HG03565 (cell line): ENCODE results near the gene GSG1L.

ENCODE experiments used
- ATAC-seq: cut with Tn5 transposase; IDR thresholded peaks from one replicate; pipeline ENCODE4 v1.9.1; 2021; ENCODE audit warnings: mild to moderate bottlenecking, moderate library complexity; ENCODE audit not compliant: unreplicated experiment

Gene GSG1L

GRCh38 chr16:27801289-27801945, 262.1 kb downstream of the GSG1L start:
- no peak for ATAC-seq

DNA sequence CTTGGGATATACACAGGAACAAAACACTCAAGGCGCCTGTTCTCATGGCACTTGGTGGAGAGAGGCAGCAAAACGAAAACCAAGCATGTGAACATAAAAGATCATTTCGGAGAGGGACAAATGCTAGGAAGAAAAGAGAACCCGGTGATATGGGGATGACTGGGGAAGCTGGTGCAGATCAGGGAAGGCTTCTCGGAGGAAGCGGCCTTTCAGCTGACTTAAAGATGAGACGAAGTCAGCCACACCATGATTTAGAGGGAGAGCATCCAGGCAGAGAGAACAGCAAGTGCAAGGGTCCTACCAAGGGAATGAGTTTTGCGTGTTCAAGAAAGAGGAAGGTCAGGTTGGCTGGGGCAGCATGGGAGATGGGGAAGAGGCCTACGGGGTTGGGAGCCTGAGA, 262.7 kb downstream of the GSG1L start:
- ATAC-seq, result no peak

DNA sequence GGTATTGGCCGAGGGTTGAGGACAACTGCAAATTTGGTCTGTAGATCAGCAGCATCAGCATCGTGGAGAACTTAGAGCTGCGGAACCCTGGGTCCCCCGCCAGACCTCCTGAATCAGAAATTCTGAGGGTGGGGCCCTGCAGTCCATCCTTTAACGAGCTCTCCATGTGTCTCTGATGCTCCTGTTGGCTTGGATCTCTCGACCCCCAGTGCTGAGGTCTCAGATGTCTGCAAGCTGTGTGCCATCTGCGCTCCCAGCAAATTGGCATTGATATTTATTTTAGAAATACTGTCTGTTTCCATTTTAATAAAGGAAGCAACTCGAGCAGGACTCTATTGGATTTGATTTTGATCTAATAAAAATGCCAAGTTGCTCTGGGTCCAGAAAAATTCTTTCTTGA, 263.6 kb downstream of the GSG1L start:
- ATAC-seq, result no peak

- ATAC-seq, result no peak
Measured at GRCh38 chr16:27798241-27798640, 265.3 kb downstream of the GSG1L start.

DNA sequence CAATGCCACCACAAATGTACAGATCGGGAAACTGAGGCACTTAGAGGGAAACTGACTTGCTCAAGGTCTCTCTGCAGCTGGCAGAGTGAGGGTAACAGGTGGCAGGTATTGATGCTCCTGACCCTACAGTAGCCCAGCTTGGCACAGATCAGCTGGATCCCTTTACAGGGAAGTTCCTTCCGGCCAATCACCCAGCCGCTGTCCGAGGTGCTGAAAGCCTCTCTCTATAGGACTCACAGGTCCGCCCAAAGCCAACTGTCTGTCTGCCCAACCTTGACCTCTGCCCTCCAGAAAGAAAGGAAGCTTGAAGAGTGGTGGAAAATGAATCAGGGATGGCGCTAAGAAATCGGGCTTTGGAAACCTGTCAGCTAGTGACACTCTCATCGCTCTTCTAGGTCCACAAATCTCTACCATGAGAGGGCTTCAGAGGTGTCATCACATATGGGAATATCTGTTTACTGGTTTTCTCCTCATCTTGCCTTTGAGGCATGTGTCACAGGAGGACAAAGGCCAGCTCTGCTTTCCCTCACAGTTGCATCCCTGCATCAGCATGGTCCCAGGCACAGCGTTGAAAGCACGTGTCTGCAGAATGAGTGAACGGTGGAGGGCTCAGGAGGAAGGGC, 267.4 kb downstream of the GSG1L start:
- no peak for ATAC-seq

GRCh38 chr16:27793249-27793622, 270.3 kb downstream of the GSG1L start:
- ATAC-seq, result no peak

GRCh38 chr16:27792486-27793248, 270.8 kb downstream of the GSG1L start:
- ATAC-seq, result no peak

DNA sequence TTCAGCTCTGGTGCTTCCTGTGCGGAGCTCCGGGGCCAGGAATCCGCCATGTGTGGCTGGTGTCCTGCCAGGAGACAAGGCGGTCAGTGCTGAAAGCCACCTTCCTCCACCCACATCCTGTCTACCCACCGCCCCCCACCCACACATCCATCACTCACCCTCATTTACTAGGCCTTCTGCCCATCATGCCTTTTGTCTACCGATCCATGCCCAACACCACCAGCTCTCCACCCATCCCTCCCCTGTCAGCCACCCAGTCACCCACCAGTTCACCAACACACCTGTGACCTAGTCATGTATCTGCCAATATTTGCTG, 272.2 kb downstream of the GSG1L start:
- no peak for ATAC-seq

DNA sequence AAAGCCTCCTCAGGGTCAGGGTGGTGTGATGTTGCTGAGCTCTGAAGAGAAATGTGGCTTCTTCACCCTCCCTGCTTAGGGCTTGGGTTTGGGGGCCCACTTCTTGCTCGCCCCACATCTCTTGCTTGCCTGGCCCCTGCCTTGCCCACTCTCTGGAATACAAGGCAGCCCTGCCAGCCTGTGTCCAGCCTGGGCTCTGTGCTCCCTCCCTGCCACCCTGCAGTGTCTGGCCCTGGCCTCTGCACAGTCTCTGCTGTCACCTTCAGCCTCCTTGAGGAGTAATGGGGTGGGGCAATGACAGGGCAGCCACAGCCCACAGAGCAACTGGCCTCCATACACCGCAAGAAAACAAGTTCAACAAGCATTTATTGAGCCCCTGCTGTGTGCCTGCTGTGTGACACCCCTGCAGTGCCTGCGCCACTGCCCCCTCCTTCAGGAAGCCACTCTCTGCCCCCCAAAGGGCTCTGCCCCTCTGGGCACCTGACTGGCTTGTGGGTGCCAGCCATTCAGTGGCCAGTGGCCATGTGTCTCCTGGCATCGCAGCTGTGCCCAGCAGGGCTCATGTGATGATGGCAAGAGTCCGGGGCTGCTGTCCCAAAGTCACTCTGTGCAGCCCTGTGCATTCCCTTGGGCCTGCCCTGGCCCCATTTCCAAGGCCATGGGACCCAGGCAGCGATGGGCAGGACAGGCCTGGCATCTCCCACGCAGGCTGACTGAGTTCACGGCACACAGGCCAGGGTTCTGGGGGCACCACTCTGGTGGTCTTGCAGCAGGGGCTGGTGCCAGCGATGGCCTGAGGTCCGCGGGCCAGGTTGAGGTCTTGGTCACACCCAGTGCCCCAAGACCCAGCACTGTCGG, 272.7 kb downstream of the GSG1L start:
- no peak for ATAC-seq

DNA sequence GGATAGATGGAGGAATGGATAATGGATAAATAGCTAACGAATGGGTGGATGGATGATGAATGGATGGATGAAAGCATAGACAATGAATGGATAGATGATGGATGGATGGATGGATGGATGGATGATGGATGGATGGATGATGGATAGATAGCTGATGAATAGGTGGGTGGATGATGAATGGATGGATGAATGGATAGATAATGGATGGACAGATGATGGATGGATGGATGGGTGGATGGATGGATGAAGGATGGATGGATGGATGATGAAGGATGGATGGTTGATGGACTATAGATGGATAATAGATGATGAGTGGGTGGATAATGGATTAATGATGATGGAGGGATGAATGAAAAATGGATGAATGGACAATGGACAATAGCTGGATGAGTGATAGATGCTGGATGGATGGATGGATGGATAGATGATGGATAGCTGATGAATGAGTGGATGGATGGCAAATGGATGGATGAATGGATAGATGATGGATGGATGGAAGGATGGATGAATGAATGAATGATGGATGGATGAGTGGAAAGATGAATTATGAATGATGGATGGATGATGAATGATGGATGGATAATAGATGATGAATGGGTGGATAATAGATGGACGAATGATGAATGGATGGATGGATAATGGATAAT, 273.8 kb downstream of the GSG1L start:
- ATAC-seq, result no peak

- no peak for ATAC-seq
Measured at GRCh38 chr16:27789150-27789549, 274.4 kb downstream of the GSG1L start.

DNA sequence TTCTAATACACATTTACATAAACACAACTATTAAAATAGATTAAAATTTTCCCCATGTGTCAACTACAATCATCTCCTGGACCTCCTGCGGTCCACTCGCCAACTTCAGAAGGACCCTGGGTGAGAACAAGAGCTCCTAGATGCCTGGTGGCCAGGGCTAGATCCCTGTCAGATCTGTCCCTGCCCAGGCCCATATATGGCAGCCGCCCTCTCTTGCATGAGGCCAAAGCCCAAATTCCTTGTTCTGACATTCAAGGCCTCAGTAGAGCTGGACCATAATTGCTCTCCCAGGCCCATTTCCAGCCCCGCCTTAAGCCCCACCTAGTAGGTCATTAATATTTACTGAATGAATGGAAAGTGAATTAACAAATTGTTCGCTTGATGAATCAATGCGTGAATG, 275.8 kb downstream of the GSG1L start:
- ATAC-seq, result no peak

- ATAC-seq, result no peak
Measured at GRCh38 chr16:27786923-27787625, 276.4 kb downstream of the GSG1L start.

DNA sequence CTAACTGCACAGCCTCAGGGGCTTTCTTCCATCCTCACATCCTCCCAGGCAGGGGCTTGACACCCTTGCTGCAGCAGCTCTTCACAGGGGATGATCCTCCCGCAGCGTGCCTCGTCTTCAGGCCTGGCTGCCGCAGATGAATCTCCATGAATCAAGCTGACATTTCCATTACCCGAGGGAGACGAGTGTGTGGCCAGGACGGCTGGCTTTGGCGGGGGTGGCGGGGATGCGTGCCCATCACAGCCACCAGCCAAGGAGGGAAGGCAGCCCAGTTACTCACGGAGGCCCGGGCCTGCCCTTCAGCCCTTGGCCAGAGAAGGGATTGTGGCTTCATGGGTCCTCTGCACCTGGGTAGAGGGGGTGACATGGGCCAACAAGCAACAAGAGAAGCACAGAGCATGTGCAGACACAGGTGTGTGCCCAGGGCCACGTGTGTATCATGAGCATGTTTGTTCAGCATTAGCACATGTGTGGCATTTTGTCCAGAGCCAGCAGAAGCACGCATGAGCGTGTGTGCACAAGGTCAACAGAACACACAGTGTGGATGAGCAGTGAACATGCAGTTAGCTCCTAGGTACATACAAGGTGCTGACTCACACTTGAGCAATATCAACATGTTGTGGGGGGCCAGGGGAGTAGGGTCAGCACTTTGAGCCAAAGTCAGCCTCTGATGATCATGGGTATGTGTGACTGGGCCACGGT, 277.1 kb downstream of the GSG1L start:
- ATAC-seq, result no peak

GRCh38 chr16:27785307-27785678, 278.2 kb downstream of the GSG1L start:
- ATAC-seq, result no peak

DNA sequence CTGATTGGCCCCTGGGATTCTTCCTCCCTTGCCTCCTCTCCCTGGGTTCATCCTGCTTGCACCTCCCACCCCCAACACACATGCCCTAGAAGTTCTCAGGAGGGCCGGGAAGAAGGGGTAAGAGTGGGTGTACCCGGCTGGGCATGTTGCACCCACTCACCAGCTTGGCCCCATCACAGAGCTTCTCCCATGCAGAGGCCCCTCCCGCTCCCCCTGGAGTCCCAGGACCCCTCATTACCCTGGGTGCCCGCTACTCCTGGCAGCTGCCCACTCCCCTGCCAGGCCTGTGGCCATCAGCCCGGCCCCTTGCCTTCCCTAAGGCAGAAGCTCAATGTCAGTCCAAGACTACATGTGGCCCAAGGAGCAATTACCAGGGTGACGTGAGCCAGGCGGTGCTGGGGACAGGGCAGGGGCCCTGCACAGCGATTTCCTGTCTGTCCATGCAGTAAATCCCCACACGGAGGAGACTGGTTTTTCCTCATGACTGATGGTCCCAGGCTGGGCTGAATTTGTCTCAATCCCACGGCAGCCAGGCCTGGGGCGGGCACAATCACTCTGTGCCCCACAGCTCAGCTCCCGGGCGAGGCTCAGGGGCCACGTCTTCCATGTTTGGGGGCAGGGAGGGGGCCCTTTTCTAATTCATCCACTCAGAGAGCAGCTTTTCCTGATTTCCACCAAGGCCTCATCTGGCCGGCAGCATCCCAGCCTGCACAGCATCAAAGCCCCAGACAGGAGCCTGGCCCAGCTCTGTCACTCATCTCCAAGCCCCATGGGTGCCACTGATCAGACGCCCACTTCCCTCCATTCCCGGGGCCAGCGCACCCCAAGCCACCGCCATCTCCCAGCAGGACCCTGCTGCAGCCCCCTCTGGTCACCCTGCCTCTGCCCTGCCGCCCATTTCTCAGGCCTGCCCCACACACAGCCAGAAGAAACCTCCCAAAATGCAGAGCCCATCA, 278.9 kb downstream of the GSG1L start:
- no peak for ATAC-seq

GRCh38 chr16:27781981-27782880, 281.3 kb downstream of the GSG1L start:
- ATAC-seq, result no peak

DNA sequence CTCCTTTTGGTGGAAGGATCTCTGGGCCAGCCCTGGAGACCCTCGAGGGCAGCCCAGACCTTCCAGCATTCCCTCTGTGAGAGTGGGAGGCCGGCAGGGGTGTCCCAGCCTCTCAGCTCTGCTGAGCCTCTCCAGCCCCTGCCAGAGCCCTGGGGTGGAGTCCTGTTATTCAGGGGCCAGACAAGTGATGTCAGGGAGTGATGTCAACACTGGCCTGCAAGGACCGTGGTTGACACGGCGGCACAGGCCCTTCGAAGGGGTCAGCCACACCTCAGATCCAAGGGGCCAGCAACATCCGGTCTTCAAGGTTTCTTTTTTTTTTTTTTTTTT, 282.4 kb downstream of the GSG1L start:
- ATAC-seq, result no peak
